Activated CD4-positive, alpha-beta T cell treated with anti-CD3 and anti-CD28 coated beads for 36 hours (primary cell): Measurements from ENCODE around the gene FAM25G. TPM values are rescaled to one million over a fixed set of nuclear protein-coding genes. Genes with fewer than 3 reads are reported as not detected.
A peak's percentile ranks its signal among the peaks of the same experiment; 100 is the strongest.
"Not testable (repeated sequence)": the region's sequence is repeated elsewhere in the genome, so short reads cannot be mapped to it uniquely, and the experiment has no call there.

ENCODE experiments used
- ATAC-seq: fragments of 200-7000 bp; cut with Tn5 transposase; one replicate; pipeline ENCODE4 v1.10.0; 2021; ENCODE audit warnings: mild to moderate bottlenecking, moderate library complexity
- CTCF ChIA-PET: fragments of 350-600 bp; sonication (Branson Sonifier 250); formaldehyde crosslinking; loops from one replicate; lab custom pipeline; 2021; ENCODE audit warnings: antibody characterized with exemption; lab: Charles Lee
- POLR2A ChIA-PET: fragments of 350-600 bp; sonication (Branson Sonifier 250); formaldehyde crosslinking; loops from one replicate; lab custom pipeline; 2021; ENCODE audit warnings: antibody characterized with exemption, inconsistent platforms; lab: Charles Lee
- DNase-seq: peaks from one replicate; pipeline ENCODE4 v3.0.0-alpha.2; 2020
- H3K27ac Mint-ChIP-seq: one replicate; pipeline ENCODE4 v1.8.0; 2021; ENCODE audit warnings: mixed read lengths
- H3K27me3 Mint-ChIP-seq: one replicate; pipeline ENCODE4 v1.8.0; 2021; ENCODE audit warnings: mixed read lengths
- H3K36me3 Mint-ChIP-seq: one replicate; pipeline ENCODE4 v1.8.0; 2021; ENCODE audit warnings: low read depth, mixed read lengths
- H3K4me1 Mint-ChIP-seq: one replicate; pipeline ENCODE4 v1.8.0; 2021; ENCODE audit warnings: mixed read lengths
- H3K4me3 Mint-ChIP-seq: one replicate; pipeline ENCODE4 v1.8.0; 2021; ENCODE audit warnings: mild to moderate bottlenecking, moderate library complexity, mixed read lengths
- H3K9me3 Mint-ChIP-seq: one replicate; pipeline ENCODE4 v1.8.0; 2021; ENCODE audit warnings: low read depth, mixed read lengths
- intact Hi-C, 2 experiments: fragments of 100-400 bp; cut with DNase I in 1 of 2; cut with micrococcal nuclease in 1 of 2; formaldehyde crosslinking; loops; one replicate each; pipeline versions ENCODE4 v1.14.2 to v1.15.1; 2022 to 2024; cut with DNase I, micrococcal nuclease
- total RNA-seq, 2 experiments: library from RNA; stranded (reverse); gene quantifications; one replicate each; pipeline ENCODE4 v1.2.3, GENCODE V29; 2021

FAM25G gene
- total RNA-seq, 2 experiments from 2014 or later, result not detected

- H3K27me3 Mint-ChIP-seq, CTCF ChIA-PET, H3K27ac Mint-ChIP-seq, H3K4me3 Mint-ChIP-seq, ATAC-seq, H3K36me3 Mint-ChIP-seq, intact Hi-C loops, POLR2A ChIA-PET, DNase-seq, H3K9me3 Mint-ChIP-seq, H3K4me1 Mint-ChIP-seq: not testable (repeated sequence)
Measured at GRCh38 chr10:47462577-47463358, 28.7 kb downstream of the FAM25G start.

- DNase-seq (peak; percentile 66), ATAC-seq (peak; percentile 93)
- intact Hi-C loops, POLR2A ChIA-PET, H3K27me3 Mint-ChIP-seq, H3K4me1 Mint-ChIP-seq, H3K9me3 Mint-ChIP-seq, H3K36me3 Mint-ChIP-seq, H3K4me3 Mint-ChIP-seq, H3K27ac Mint-ChIP-seq: not testable (repeated sequence)
- CTCF ChIA-PET, result interaction anchor here (0.5 kb wide), 1 partner anchor 21 kb away, joined by 3 read pairs; no protein-coding TSS in a partner anchor
Measured at GRCh38 chr10:47461261-47461687, 30.2 kb downstream of the FAM25G start.

- no peaks in the 10 kb centered on the region for H3K36me3 Mint-ChIP-seq
- H3K4me1 Mint-ChIP-seq, result peaks cover 3% of the 10 kb centered on the region
- peaks cover 7% of the 10 kb centered on the region for H3K27me3 Mint-ChIP-seq
- ATAC-seq, result no peak
- ChIA-PET CTCF (no interaction called here), POLR2A (no interaction called here)
- DNase-seq, result no peak
- no peak overlapping the region for H3K4me3 Mint-ChIP-seq
- no peak overlapping the region for H3K27ac Mint-ChIP-seq
- H3K9me3 Mint-ChIP-seq, result no peaks in the 10 kb centered on the region
- intact Hi-C loops, result no loop called here
Measured at GRCh38 chr10:47458466-47459154, 32.9 kb downstream of the FAM25G start.

DNA sequence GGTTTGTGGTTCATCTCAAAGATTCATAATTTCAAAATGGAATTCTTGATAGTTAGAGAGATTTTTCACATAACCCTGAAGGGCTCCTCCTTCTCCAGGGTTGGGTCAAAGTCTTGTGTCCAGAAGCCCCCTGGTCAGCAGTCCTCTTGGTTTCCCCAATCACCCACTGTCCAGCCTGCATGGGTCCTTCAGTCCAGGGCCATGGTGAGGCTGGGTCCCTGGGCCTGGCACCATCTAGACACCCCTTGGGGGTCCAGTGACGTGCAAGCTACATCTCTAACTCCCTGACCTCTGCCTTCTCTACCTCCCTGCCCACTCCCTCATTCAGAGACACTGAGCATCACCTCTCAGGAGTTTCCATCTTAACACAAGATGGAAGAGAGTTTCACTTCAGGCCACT lies 33.7 kb downstream of the FAM25G start:
- CTCF ChIA-PET, result no interaction called here
- Mint-ChIP-seq H3K4me3 (no peak overlapping the region), H3K27ac (no peak overlapping the region), H3K9me3 (no peaks in the 10 kb centered on the region), H3K36me3 (no peaks in the 10 kb centered on the region), H3K4me1 (peaks cover 3% of the 10 kb centered on the region), H3K27me3 (peaks cover 10% of the 10 kb centered on the region)
- POLR2A ChIA-PET, result no interaction called here
- intact Hi-C loops, result no loop called here
- DNase-seq (no peak), ATAC-seq (no peak)

DNA sequence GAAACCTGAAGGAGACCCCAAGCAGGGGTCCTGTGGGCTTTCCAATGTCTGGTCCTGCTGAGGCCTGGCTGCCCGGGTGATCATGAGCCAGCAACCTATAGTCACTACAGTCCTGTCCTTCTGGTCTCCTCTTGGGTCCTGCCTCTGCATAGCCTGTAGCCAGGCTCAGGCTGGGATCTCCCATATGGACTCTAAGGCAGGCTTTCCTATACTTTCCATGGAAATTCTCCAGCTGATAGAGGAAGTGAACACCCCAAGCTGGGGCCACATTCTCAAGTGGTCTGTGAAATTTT lies 34.0 kb downstream of the FAM25G start:
- peaks cover 10% of the 10 kb centered on the region for H3K27me3 Mint-ChIP-seq
- H3K27ac Mint-ChIP-seq, result no peak overlapping the region
- CTCF ChIA-PET, result no interaction called here
- peaks cover 3% of the 10 kb centered on the region for H3K4me1 Mint-ChIP-seq
- ATAC-seq, result no peak
- no peak for DNase-seq
- no peak overlapping the region for H3K4me3 Mint-ChIP-seq
- intact Hi-C loops, result no loop called here
- H3K36me3 Mint-ChIP-seq, result no peaks in the 10 kb centered on the region
- POLR2A ChIA-PET, result no interaction called here
- H3K9me3 Mint-ChIP-seq, result no peaks in the 10 kb centered on the region

DNA sequence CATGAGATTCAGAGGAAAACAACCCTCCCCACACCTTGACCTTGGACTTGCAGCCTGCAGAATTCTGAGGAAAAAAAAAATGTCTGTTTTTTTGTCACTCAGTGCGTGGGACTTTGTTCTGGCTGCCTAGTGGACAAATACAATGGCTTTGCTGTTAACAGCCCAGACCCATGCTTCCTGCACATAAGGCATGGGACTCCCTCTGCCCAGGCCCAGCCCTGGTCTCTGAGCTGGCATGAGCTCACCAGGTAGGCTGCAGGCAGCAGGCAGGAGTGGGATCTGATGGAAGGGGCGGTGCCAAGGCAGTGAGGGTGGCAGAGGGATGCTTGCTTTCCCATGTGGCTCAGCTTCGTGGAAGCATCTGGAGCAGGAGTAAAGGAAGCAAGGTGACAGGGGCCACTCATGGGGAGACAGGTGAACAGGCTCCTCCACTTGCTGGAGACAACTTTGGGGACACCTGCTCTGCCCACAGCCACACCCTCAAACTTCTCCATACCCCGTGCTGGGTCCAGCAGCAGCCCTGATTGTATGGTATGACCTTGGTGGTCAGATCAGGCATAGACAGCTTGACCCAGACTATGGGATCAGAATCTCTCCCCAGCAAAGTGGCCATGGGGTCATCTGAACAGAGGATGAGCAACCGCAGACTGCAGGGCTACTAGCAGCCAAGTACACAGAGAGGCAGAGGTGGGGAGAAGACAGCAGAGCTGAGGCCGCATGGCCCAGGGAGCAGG lies 34.5 kb downstream of the FAM25G start:
- ATAC-seq, result no peak
- Mint-ChIP-seq H3K4me1 (peaks cover 3% of the 10 kb centered on the region), H3K27me3 (peaks cover 10% of the 10 kb centered on the region), H3K4me3 (no peak overlapping the region), H3K9me3 (no peaks in the 10 kb centered on the region), H3K27ac (no peak overlapping the region), H3K36me3 (no peaks in the 10 kb centered on the region)
- POLR2A ChIA-PET, result no interaction called here
- intact Hi-C loops, result no loop called here
- CTCF ChIA-PET, result no interaction called here
- no peak for DNase-seq

DNA sequence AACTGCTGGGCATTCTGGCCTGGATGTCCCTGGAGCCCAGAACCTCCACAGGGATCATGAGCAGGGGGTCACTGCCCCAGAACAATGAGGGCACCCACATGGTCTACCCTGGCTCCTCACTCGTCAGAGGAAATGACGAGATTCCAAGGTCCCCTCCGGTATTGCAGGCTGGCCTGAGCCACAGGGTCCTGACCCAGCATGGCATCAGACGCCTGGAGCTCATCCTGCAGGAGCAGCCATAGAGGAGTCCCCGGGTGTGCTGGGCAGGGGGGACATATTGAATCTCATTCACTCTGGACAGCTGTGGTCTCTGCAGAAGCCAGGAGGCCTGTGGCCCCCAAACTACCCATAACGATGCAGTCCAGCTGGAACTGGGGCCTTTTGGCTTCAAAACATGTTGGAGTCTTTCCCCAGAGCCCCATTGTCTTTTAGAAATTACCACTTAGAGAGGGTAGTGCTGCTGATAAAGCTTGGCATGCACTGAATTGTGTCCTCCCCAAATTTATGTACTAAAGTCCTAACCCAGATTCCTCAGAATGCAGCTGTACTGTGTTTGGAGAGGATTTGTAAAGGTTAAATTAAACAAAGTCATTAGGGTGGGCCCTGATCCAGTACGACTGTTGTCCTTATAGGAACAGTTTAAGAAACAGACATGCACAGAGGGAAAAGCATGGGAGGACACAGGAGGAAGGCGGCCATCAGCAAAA lies 35.3 kb downstream of the FAM25G start:
- no peak overlapping the region for H3K4me3 Mint-ChIP-seq
- no peak overlapping the region for H3K27ac Mint-ChIP-seq
- peaks cover 10% of the 10 kb centered on the region for H3K27me3 Mint-ChIP-seq
- intact Hi-C loops, result no loop called here
- no peak for DNase-seq
- POLR2A ChIA-PET, result no interaction called here
- H3K36me3 Mint-ChIP-seq, result no peaks in the 10 kb centered on the region
- peaks cover 3% of the 10 kb centered on the region for H3K4me1 Mint-ChIP-seq
- no peak for ATAC-seq
- CTCF ChIA-PET, result no interaction called here
- no peaks in the 10 kb centered on the region for H3K9me3 Mint-ChIP-seq

GRCh38 chr10:47455350-47456078 lies 36.0 kb downstream of the FAM25G start:
- intact Hi-C loops, H3K9me3 Mint-ChIP-seq, H3K36me3 Mint-ChIP-seq, POLR2A ChIA-PET, H3K27me3 Mint-ChIP-seq, H3K4me3 Mint-ChIP-seq, H3K27ac Mint-ChIP-seq, CTCF ChIA-PET, ATAC-seq, DNase-seq, H3K4me1 Mint-ChIP-seq: not testable (repeated sequence)

DNA sequence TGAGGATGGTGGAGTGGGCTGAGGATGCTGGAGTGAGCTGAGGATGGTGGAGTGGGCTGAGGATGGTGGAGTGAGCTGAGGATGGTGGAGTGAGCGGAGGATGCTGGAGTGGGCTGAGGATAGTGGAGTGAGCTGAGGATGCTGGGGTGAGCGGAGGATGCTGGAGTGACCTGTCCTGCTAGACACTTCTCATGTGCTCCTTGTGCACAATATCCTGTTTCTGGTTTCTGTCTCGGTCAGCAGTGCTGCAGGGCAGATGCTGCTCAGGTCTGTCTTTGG lies 36.8 kb downstream of the FAM25G start:
- ChIA-PET POLR2A (no interaction called here), CTCF (no interaction called here)
- no peak for DNase-seq
- no peak overlapping the region for H3K27ac Mint-ChIP-seq
- H3K4me1 Mint-ChIP-seq, result no peaks in the 10 kb centered on the region
- H3K4me3 Mint-ChIP-seq, result no peak overlapping the region
- no peaks in the 10 kb centered on the region for H3K9me3 Mint-ChIP-seq
- peaks cover 8% of the 10 kb centered on the region for H3K27me3 Mint-ChIP-seq
- ATAC-seq, result no peak
- no peaks in the 10 kb centered on the region for H3K36me3 Mint-ChIP-seq
- intact Hi-C loops, result no loop called here

DNA sequence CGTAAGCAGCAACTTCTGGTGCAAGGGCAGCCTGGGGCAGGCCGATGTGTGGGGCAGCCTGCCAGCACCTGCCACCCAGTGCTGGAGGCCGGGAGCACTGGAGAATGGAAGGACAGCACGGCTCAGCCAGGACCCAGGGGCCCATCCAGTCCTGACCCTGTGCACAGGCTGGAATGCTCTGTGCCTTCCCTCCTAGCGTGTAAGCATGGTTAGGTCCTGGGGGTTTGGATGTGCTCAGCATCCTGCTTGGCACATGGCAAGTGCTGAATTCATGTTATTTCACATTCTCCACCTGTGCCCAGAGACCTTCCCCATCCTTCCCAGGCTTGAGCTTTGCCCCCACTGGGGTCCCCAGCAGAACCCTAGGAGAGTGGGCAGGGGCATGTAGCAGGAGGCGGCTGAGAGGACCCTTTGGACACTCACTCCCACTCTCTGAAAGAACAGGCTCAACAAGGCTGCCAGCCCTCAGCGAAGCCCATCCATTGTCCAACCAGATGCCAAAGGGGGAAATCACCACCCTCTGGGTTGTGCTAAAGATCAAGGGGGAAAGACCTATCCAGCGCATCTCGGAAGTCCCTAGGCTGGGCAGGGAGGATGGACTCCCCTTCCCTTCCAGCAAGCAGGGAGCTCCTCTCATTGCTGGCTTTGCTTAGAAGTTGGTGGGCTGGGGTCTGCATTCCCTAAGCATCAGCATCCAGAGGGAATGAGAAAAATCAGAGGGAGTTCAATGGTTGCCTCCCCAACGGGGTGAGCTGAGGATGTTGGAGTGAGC lies 37.3 kb downstream of the FAM25G start:
- intact Hi-C loops, result no loop called here
- Mint-ChIP-seq H3K27me3 (peaks cover 7% of the 10 kb centered on the region), H3K27ac (no peak overlapping the region), H3K4me3 (no peak overlapping the region), H3K4me1 (peaks cover under 1% of the 10 kb centered on the region), H3K9me3 (no peaks in the 10 kb centered on the region), H3K36me3 (no peaks in the 10 kb centered on the region)
- ChIA-PET CTCF (interaction anchor here (0.6 kb wide), 1 partner anchor 13 kb away, joined by 3 read pairs; no protein-coding TSS in a partner anchor), POLR2A (no interaction called here)
- no peak for DNase-seq
- ATAC-seq, result no peak
